Mesothelial cell of epicardium (in vitro differentiated cells): Measurements from ENCODE around the gene PLRG1. TPM values are rescaled to one million over a fixed set of nuclear protein-coding genes. Genes with fewer than 3 reads are reported as not detected.

ENCODE experiments used
- DNase-seq, 2 experiments: peaks; one replicate each; pipeline ENCODE4 v3.0.0; 2021; ENCODE audit warnings: low spot score in 2 of 2; ENCODE audit not compliant: unreplicated experiment in 2 of 2
- H3K27ac Mint-ChIP-seq: 2 replicates; pipeline ENCODE4 v1.8.0; 2021; ENCODE audit warnings: mixed read lengths
- H3K27me3 Mint-ChIP-seq: 2 replicates; pipeline ENCODE4 v1.8.0; 2021; ENCODE audit warnings: low read depth, mixed read lengths
- H3K36me3 Mint-ChIP-seq: 2 replicates; pipeline ENCODE4 v1.8.0; 2021; ENCODE audit warnings: mixed read lengths
- H3K4me1 Mint-ChIP-seq: 2 replicates; pipeline ENCODE4 v1.8.0; 2021; ENCODE audit warnings: mixed read lengths
- H3K4me3 Mint-ChIP-seq: 2 replicates; pipeline ENCODE4 v1.8.0; 2021; ENCODE audit warnings: mild to moderate bottlenecking, moderate library complexity, mixed read lengths
- H3K9me3 Mint-ChIP-seq: 2 replicates; pipeline ENCODE4 v1.8.0; 2021; ENCODE audit warnings: mixed read lengths
- CTCF ChIP-seq: fragments of 200-600 bp; sonication (generic); IDR thresholded peaks from one replicate; pipeline ENCODE4 v1.5.0; 2021; ENCODE audit warnings: antibody characterized with exemption; ENCODE audit not compliant: unreplicated experiment
- total RNA-seq: library from RNA; stranded (reverse); gene quantifications from 3 replicates; pipeline ENCODE4 v1.2.1, GENCODE V29; 2021

The PLRG1 gene
- total RNA-seq, 1 donor from 2014 or later, result 88.3 TPM

- H3K4me1 Mint-ChIP-seq, result peaks cover 16% of the 10 kb centered on the region
- H3K27ac Mint-ChIP-seq, result no peak overlapping the region
- no peak for TF ChIP-seq CTCF
- no peak for DNase-seq
- H3K27me3 Mint-ChIP-seq, result peaks cover 32% of the 10 kb centered on the region
- H3K9me3 Mint-ChIP-seq, result no peaks in the 10 kb centered on the region
- H3K36me3 Mint-ChIP-seq, result no peaks in the 10 kb centered on the region
- H3K4me3 Mint-ChIP-seq, result no peak overlapping the region
Observed at GRCh38 chr4:154591890-154592289, 41.7 kb upstream of the PLRG1 start.

GRCh38 chr4:154590329-154591006, 40.3 kb upstream of the PLRG1 start, which contains the start of gene FGA:
Gene FGA, minus strand, starts transcription at chr4:154590742. Its CDS starts 55 bp downstream, at chr4:154590687.
- Mint-ChIP-seq H3K27ac (no peak within 1 kb of the TSS), H3K4me1 (peaks cover 8% of the 10 kb centered on the region), H3K27me3 (peaks cover 38% of the 10 kb centered on the region), H3K36me3 (no peaks in the 10 kb centered on the region), H3K9me3 (no peaks in the 10 kb centered on the region), H3K4me3 (no peak within 1 kb of the TSS)
- no peak for TF ChIP-seq CTCF
- DNase-seq, result no peak

- Mint-ChIP-seq H3K27ac (no peak overlapping the region), H3K36me3 (no peaks in the 10 kb centered on the region), H3K27me3 (peaks cover 39% of the 10 kb centered on the region), H3K4me1 (peaks cover 8% of the 10 kb centered on the region), H3K9me3 (peaks cover 3% of the 10 kb centered on the region), H3K4me3 (no peak overlapping the region)
- no peak for DNase-seq
- no peak for TF ChIP-seq CTCF
Observed at GRCh38 chr4:154589296-154590197, 39.3 kb upstream of the PLRG1 start.

- Mint-ChIP-seq H3K4me1 (peaks cover 6% of the 10 kb centered on the region), H3K9me3 (peaks cover 3% of the 10 kb centered on the region), H3K27me3 (peaks cover 42% of the 10 kb centered on the region), H3K27ac (no peak overlapping the region), H3K36me3 (no peaks in the 10 kb centered on the region), H3K4me3 (no peak overlapping the region)
- TF ChIP-seq CTCF, result no peak
- DNase-seq, result no peak
Observed at GRCh38 chr4:154588198-154588597, 38.0 kb upstream of the PLRG1 start.

GRCh38 chr4:154586296-154587033, 36.3 kb upstream of the PLRG1 start:
- DNase-seq, result no peak
- Mint-ChIP-seq H3K9me3 (peaks cover 3% of the 10 kb centered on the region), H3K4me3 (no peak overlapping the region), H3K27me3 (peaks cover 50% of the 10 kb centered on the region), H3K27ac (no peak overlapping the region), H3K4me1 (peaks cover 6% of the 10 kb centered on the region), H3K36me3 (no peaks in the 10 kb centered on the region)
- no peak for TF ChIP-seq CTCF
